GM19238 (cell line): ENCODE results near the gene PRR36.
A peak's percentile ranks its signal among the peaks of the same experiment; 100 is the strongest.
"Not testable (repeated sequence)": the region's sequence is repeated elsewhere in the genome, so short reads cannot be mapped to it uniquely, and the experiment has no call there.

Experiments used
- DNase-seq: peaks from one replicate; pipeline ENCODE4 v3.0.0; 2011; ENCODE audit warnings: low spot score; ENCODE audit not compliant: insufficient read length

PRR36 gene

GRCh38 chr19:7860714-7861618 is 13.2 kb downstream of the PRR36 start:
- no peak for DNase-seq

- DNase-seq, result no peak
These were observed 14.1 kb downstream of the PRR36 start for GRCh38 chr19:7859831-7860713.

- not testable (repeated sequence) for DNase-seq
These were observed 15.1 kb downstream of the PRR36 start for GRCh38 chr19:7859087-7859486.

GRCh38 chr19:7858109-7858770 is 15.9 kb downstream of the PRR36 start:
- no peak for DNase-seq

- no peak for DNase-seq
These were observed 16.5 kb downstream of the PRR36 start for GRCh38 chr19:7857727-7858108.

GRCh38 chr19:7856679-7857663 is 17.2 kb downstream of the PRR36 start:
- DNase-seq, result no peak

- no peak for DNase-seq
These were observed 18.0 kb downstream of the PRR36 start for GRCh38 chr19:7856109-7856591.

GRCh38 chr19:7855426-7856108 is 18.6 kb downstream of the PRR36 start:
- no peak for DNase-seq

GRCh38 chr19:7853770-7854128 is 20.4 kb downstream of the PRR36 start:
- no peak for DNase-seq

- DNase-seq, result peak; percentile 93
These were observed 21.1 kb downstream of the PRR36 start for GRCh38 chr19:7852851-7853769.

GRCh38 chr19:7851623-7852500 is 22.3 kb downstream of the PRR36 start:
- no peak for DNase-seq

- DNase-seq, result no peak
These were observed 23.1 kb downstream of the PRR36 start for GRCh38 chr19:7850945-7851622.

- no peak for DNase-seq
These were observed 24.0 kb downstream of the PRR36 start for GRCh38 chr19:7850000-7850813.

- DNase-seq, result no peak
These were observed 24.6 kb downstream of the PRR36 start for GRCh38 chr19:7849631-7849999.

- no peak for DNase-seq
These were observed 25.3 kb downstream of the PRR36 start for GRCh38 chr19:7848779-7849457.

GRCh38 chr19:7847664-7848063 is 26.5 kb downstream of the PRR36 start:
- DNase-seq, result no peak
